ENCODE measurements around the gene LSM5.

- TF ChIP-seq EZH2 (IDR thresholded peaks at IDR 0.05; ENCODE audit: borderline replicate concordance, low read depth, low read length, severe bottlenecking) (no peak), CTCF (IDR thresholded peaks at IDR 0.05; ENCODE audit: borderline replicate concordance, extremely low read depth, low read length, poor library complexity, severe bottlenecking) (no peak)
These were observed 28.5 kb upstream of the LSM5 start for GRCh38 chr7:32518534-32519140.
